Mammary epithelial cell (primary cell): ENCODE results near the gene DAB2.

ENCODE experiments used
- CTCF ChIP-seq, 2 donors: IDR thresholded peaks in 1 of 2; conservative IDR thresholded peaks in 1 of 2; 2 replicates each; pipeline ENCODE4 v1.5.1; 2011 to 2012; ENCODE audit warnings: inconsistent platforms in 2 of 2, low read length in 2 of 2, mild to moderate bottlenecking in 2 of 2, control low read depth in 1 of 2, low read depth in 1 of 2; ENCODE audit not compliant: insufficient read depth in 1 of 2; ENCODE audit errors: extremely low read depth in 1 of 2
- EZH2 ChIP-seq: IDR thresholded peaks from 2 replicates; pipeline ENCODE4 v1.6.1; 2012; ENCODE audit warnings: low read length, inconsistent platforms, borderline replicate concordance

GRCh38 chr5:39448506-39449128 is 23.8 kb upstream of the DAB2 start:
- TF ChIP-seq CTCF (conservative IDR thresholded peaks at IDR 0.05 in 1 of 2, IDR thresholded peaks at IDR 0.05 in 1 of 2; ENCODE audit: extremely low read depth in 1 of 2, insufficient read depth in 1 of 2, low read depth in 1 of 2, low read length in 2 of 2), result no peak
- TF ChIP-seq EZH2, result no peak
